H1 (cell line): Measurements from ENCODE around the gene S100A4. TPM values are rescaled to one million over a fixed set of nuclear protein-coding genes. Genes with fewer than 3 reads are reported as not detected.

ENCODE experiments used
- BRCA1 ChIP-seq: IDR thresholded peaks from 2 replicates; pipeline ENCODE4 v1.6.1; 2012; ENCODE audit warnings: low read depth, low read length, improper control_type of control experiment
- CBX5 ChIP-seq: fragments of 300-800, 300-1000 bp; sonication (generic); IDR thresholded peaks from 2 replicates; pipeline ENCODE4 v1.7.1; 2016; ENCODE audit warnings: antibody characterized with exemption, low read length, low read depth
- CTBP2 ChIP-seq: IDR thresholded peaks from 2 replicates; pipeline ENCODE4 v1.7.0; 2011; ENCODE audit warnings: borderline replicate concordance, mild to moderate bottlenecking, moderate library complexity, mixed read lengths, low read length; ENCODE audit not compliant: insufficient read depth, insufficient read length
- EGR1 ChIP-seq: IDR thresholded peaks from 2 replicates; pipeline ENCODE4 v1.6.1; 2011; ENCODE audit warnings: low read depth, low read length, borderline replicate concordance
- EZH2 ChIP-seq: fragments of 200-600 bp; sonication (generic); IDR thresholded peaks from 2 replicates; pipeline ENCODE4 v1.7.1; 2012; ENCODE audit warnings: low read depth, mild to moderate bottlenecking, moderate library complexity, low read length, inconsistent platforms; ENCODE audit not compliant: severe bottlenecking
- RXRA ChIP-seq: IDR thresholded peaks from 2 replicates; pipeline ENCODE4 v1.6.1; 2011; ENCODE audit warnings: low read depth, mild to moderate bottlenecking, low read length, moderate library complexity; ENCODE audit not compliant: insufficient read depth
- polyA plus RNA-seq, 7 experiments: library from polyadenylated mRNA; depleted of rRNA in 3 of 7; stranded (reverse) in 5 of 7; unstranded in 2 of 7; fragments of >200 nt in 5 of 7; fragments of 200-250 nt in 2 of 7; gene quantifications; 1 replicate in 5 of 7; 2 replicates in 1 of 7; 4 replicates in 1 of 7; pipeline versions ENCODE4 v1.2.1 to v1.2.3, GENCODE V29; 2011 to 2013; ENCODE audit warnings: missing spikeins in 2 of 7, mixed read lengths in 2 of 7
- total RNA-seq: library from RNA; stranded (reverse); fragmentation: NEBNext Ultra II Directional; extraction: Animal tissue kit (Norgen Biotek cat#: 25700); gene quantifications from 2 replicates; pipeline ENCODE4 v1.2.1, GENCODE V29; 2021

S100A4 gene
- total and polyA plus RNA-seq, 2 of the 8 experiments (the other 6 are each of a cell fraction or from before 2014, with no cell fraction given) = 36.3 to 85.4 TPM

DNA sequence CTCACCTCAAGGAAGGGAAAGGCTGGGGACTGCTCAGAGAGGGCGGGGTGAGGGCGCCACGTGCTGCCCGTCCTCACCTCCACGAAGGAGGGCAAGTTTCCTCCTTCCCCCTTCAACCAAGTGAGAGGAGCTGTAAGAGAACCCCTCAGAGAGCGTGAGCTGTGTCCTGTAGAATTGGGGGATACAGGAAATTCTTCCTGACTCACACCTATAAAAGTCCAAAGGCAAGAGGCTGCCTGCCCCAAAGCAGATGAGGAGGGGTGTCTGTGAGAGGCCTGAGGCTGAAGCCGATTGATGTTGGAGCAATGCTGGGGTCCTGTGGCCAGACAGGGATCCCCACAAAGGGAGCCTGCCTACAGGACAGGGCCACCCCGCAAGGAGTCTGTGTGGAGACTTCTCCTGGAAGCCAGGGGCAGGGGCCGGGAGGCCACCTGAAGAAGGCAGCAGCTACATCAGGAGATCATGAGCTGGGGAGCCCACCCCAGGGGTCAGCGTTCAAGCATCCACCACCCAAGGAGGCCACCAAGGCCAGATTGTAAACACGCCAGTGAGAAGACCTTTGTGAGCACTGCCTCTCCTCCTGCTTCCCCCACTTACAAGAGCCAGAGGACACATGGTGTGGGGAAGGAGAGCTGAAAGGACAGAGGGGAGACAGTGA lies 37.6 kb downstream of the S100A4 start (continued):
- no peak for TF ChIP-seq EZH2
- no peak for TF ChIP-seq BRCA1
- TF ChIP-seq CBX5 = no peak
- no peak for TF ChIP-seq EGR1
- TF ChIP-seq RXRA = no peak
- TF ChIP-seq CTBP2 = no peak
